ENCODE measurements around the gene PCED1A.

DNA sequence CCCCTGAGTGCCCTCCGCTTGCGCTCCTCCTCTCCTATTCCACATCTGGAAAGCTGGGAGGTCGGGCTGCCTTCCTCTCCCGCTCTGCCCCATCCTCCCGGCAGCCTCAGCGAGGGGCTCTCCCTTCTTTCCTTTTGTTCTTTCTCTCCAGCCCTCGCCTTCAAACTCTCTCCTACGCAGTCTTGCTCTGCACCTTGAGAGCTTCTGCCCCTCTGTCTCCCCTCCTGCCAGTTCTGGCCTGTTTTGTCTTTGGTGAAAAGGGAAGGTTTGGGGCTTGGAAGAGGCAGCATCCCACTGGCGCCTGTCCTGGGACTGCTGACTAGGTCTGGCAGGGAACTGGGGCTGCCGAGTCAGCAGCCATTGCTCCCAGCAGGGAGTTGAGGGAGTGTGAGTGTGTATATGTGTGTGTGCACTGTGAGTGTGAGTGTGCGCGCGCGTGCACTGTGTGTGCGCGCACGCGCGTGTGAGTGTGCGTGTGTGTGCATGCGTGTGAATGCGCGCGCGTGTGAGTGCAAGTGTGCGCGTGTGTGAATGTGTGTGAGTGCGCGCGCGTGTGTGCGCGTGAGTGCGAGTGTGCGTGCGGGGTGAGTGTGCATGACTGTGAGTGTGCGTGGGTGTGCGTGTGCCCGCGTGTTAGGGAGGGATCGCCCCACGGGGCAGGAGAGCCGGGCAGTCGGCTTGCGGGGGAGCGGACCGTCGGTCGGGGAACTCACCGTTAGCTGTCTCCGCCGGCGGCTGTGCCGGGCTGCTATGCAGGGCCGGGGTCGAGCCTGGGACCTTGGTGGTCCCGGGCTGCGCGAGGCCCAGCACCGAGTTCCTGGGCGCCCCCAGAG is 40.6 kb downstream of the PCED1A start:
- TF ChIP-seq REST (IDR thresholded peaks at IDR 0.05; ENCODE audit: insufficient replicate concordance, low read depth) (no peak), CTCF (IDR thresholded peaks at IDR 0.05; ENCODE audit: insufficient read depth, low read length) (no peak), POLR2AphosphoS5 (IDR thresholded peaks at IDR 0.05; ENCODE audit: low read depth) (no peak), SPI1 (IDR thresholded peaks at IDR 0.05; ENCODE audit: borderline replicate concordance, low read depth) (no peak)
